ENCODE results near the gene AATK. TPM values are rescaled to one million over a fixed set of nuclear protein-coding genes. Genes with fewer than 3 reads are reported as not detected.

The AATK gene
- total and polyA plus RNA-seq, 2 experiments from 2014 or later, result 1.1 to 5.0 TPM

- H3K36me3 Mint-ChIP-seq (ENCODE audit: low read depth), result peaks cover 11% of the 10 kb centered on the region; the same call in 2 of the 3 replicates
- ATAC-seq (no peak), DNase-seq (ENCODE audit: low spot score) (no peak)
- no peaks in the 10 kb centered on the region; the same call in 1 of the 2 replicates for H3K36me3 ChIP-seq (ENCODE audit: insufficient read depth)
- H4K20me1 ChIP-seq (replicated peaks; ENCODE audit: insufficient read depth), result no peaks in the 10 kb centered on the region
- no peaks in the 10 kb centered on the region for H3K4me1 Mint-ChIP-seq
- no peaks in the 10 kb centered on the region for H3K27me3 ChIP-seq (ENCODE audit: insufficient read depth)
- H3K79me2 ChIP-seq (replicated peaks; ENCODE audit: insufficient read depth), result no peaks in the 10 kb centered on the region
- no peak overlapping the region for H3K4me2 ChIP-seq
- H3K4me3 Mint-ChIP-seq, result no peak overlapping the region
- H3F3A ChIP-seq (replicated peaks; ENCODE audit: low read depth), result no peaks in the 10 kb centered on the region
- H3K4me1 ChIP-seq (ENCODE audit: insufficient read depth), result no peaks in the 10 kb centered on the region
- H3K27ac ChIP-seq (ENCODE audit: low read depth), result no peak overlapping the region
- TF ChIP-seq REST (IDR thresholded peaks at IDR 0.05; ENCODE audit: unreplicated experiment) (no peak), ETS1 (IDR thresholded peaks at IDR 0.05) (no peak), ZNF114 (CRISPR knock-in tag; IDR thresholded peaks at IDR 0.05) (no peak), ZNF331 (CRISPR knock-in tag; IDR thresholded peaks at IDR 0.05; ENCODE audit: low read depth) (no peak), NANOG (IDR thresholded peaks at IDR 0.05; ENCODE audit: borderline replicate concordance) (no peak), CTCF (conservative IDR thresholded peaks at IDR 0.05; ENCODE audit: low read depth in 2 of 2) (no peak), CREB1 (CRISPR knock-in tag; IDR thresholded peaks at IDR 0.05; ENCODE audit: low read depth) (no peak), EZH2phosphoT487 (IDR thresholded peaks at IDR 0.05; ENCODE audit: unreplicated experiment) (no peak), POLR2AphosphoS5 (IDR thresholded peaks at IDR 0.05; ENCODE audit: low read depth) (no peak), JUNB (IDR thresholded peaks at IDR 0.05; ENCODE audit: unreplicated experiment) (no peak), EZH2 (IDR thresholded peaks at IDR 0.05; ENCODE audit: low read depth, unreplicated experiment) (no peak), STAT1 (IDR thresholded peaks at IDR 0.05; ENCODE audit: unreplicated experiment) (no peak), ZNF462 (CRISPR knock-in tag; IDR thresholded peaks at IDR 0.05) (no peak)
- no peak overlapping the region for H3K4me3 ChIP-seq
- no peaks in the 10 kb centered on the region for H3K9me3 Mint-ChIP-seq
- no peak overlapping the region for H3K27ac Mint-ChIP-seq
- H2AFZ ChIP-seq, result no peak overlapping the region
- H3K9me2 ChIP-seq (ENCODE audit: insufficient read depth), result no peaks in the 10 kb centered on the region
- peaks cover 6% of the 10 kb centered on the region for H3K27me3 Mint-ChIP-seq (ENCODE audit: insufficient read depth, low read depth, poor library complexity)
Observed at GRCh38 chr17:81199482-81199830, 33.4 kb upstream of the AATK start.

All from GM23338 (cell line).